Stimulated activated CD8-positive, alpha-beta memory T cell treated with anti-CD3 and anti-CD28 coated beads, Interleukin-4, amount 100 ng/mL, for 1 hour (primary cell): Measurements from ENCODE around the gene GRM4.

ENCODE experiments used
- DNase-seq, 2 donors: peaks; one replicate each; pipeline ENCODE4 v3.0.0-alpha.2; 2020; ENCODE audit warnings: low read depth in 2 of 2, low spot score in 1 of 2

Gene GRM4

DNA sequence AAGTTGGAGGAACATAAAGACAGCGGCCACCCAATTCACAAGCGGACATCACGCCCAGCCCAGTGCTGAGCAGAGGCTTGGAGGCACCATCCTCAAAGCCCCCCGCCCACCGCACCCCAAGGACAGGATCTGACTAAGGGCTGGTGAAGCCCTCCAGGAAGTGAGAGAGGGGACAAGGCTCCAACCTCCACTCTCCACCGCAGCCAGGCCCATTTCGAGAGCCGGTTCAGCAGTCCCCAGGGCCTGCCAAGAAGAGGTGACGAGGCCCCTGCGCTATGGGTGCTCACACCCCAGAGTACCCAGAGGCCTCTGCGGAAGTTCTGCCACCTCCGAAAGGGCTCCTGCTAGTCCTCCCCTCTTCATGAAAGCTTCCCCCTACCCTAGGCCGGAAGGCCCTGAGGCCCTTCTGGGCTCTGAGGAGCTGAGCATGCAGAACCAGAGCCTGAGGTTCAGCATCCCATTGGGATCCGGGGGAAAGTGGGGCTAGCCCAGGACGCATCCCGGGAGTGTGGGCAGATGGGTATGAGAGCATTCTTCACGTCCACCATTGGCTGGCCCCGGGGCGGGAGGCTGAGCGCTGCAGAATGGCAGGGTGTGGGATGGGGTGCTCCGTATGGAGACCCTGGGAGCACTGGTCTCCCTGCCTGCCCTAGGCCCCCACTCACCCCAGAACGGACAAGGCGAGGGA lies 2.5 kb downstream of the GRM4 start:
- DNase-seq: no peak

- DNase-seq: no peak
Measured at GRCh38 chr6:34142061-34142998, 3.6 kb downstream of the GRM4 start.

DNA sequence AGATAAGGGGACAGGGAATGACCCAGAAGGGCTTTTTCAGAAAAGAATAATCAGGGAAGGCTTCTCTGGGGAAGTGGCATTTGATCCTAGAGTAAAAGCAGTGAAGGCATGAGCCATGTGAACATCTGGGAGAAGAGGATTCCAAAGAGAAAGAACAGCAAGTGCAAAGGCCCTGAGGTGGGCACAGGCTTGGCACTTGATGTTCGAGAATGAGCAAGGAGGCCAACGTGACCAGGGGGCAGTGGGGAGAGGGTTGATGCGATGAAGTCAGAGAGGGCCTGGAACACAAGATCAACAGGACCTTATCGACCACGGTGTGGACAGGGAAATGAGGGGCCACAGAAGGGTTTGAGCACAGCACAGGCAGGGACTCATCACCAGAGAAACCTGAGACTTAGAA lies 5.8 kb downstream of the GRM4 start:
- DNase-seq: no peak

DNA sequence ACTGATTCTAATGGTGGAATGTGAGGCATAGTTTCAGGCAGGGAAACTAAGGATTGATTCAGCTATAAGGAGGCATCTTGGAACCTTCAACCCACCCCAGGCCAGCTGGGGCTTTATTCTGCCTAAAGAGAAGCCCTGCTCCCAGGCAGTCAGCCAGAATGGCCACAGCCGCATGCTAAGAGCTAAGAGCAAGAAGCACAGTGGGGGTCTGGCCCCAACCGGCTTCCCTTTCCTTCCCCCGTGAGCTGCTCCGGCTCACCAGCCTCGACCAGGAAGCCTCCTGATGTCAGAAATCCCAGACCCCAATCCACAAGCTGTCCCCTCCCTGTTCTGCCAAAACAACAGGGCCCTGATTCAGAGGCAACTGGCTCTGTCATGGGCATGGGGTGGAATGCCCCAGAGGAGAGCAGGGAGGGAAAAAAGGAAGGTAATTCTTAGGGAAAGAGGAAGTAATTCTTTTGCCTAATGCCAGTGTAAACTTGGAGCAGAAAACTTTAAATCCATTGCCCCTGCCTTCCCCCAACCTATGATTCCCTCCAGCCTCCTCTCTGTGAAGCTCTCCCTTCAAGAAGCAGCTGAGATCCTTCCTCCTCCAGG lies 6.9 kb downstream of the GRM4 start:
- no peak for DNase-seq

GRCh38 chr6:34138191-34138590 lies 7.7 kb downstream of the GRM4 start:
- DNase-seq: no peak

DNA sequence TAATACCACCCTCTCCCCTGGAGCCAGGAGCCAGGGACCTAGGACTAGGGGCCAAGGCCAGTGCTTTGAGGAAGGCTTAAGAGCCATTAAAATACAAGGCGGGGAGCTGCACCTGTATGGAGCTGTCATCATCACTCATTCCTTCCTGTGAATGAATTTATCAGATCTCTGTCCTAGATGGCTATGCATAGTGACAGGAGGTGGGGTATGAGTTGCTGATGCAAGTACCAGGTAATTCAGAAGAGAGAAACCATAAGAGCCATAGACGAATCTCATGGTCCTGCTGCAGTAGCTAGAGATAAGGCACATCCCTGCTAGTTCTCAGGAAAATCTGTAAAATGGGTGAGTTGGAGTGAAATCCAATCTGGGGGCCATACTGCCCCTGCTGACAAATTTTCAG lies 10.3 kb downstream of the GRM4 start:
- DNase-seq: no peak

- no peak for DNase-seq
Measured at GRCh38 chr6:34132486-34133185, 13.3 kb downstream of the GRM4 start.

DNA sequence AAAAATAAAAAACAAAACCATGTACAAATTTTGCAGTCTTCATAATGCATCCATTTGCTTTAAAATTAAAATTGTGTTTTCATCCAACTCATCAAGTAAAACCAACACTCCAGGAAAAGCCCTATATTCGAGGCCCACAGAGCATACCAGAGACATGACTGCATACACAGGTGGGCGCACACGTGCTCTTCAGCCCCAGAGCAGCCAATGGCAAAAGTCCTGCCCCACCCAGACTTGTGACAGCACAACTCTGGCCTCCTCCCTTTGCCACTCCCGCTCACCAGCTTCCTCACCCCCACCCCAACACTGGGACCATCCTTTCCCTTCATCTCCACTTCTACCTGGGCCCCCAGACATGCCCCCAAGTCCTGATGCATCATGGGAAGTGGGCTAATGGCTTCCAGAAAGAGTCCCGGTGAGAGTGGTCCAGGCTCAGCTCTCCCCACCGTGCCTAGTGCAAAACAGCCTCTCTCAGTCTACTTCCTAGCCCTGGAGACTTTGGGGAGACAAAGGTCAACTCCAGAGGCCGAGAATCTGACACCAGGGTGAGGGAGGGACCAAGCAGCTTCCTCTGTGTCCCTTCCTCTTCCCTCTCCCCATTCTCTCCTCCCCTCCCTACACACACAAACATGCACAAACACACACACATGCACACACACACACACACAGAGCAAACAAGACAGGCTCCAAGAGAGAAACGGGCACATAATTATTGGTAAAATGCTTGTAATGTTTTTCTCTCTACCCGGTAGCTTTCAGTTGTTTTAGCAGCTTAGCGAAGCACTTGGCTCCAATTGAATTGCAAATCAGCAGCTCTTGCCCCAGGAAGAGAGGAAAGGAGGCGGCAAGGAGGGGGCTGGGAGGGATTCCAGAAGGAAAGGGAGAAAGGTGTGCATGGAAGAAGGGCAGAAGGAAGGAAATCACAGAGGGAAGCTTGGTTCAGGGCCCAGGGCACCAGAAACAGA lies 14.3 kb downstream of the GRM4 start:
- no peak for DNase-seq

GRCh38 chr6:34130862-34131261 lies 15.0 kb downstream of the GRM4 start:
- no peak for DNase-seq

- no peak for DNase-seq
Measured at GRCh38 chr6:34129753-34130152, 16.1 kb downstream of the GRM4 start.

DNA sequence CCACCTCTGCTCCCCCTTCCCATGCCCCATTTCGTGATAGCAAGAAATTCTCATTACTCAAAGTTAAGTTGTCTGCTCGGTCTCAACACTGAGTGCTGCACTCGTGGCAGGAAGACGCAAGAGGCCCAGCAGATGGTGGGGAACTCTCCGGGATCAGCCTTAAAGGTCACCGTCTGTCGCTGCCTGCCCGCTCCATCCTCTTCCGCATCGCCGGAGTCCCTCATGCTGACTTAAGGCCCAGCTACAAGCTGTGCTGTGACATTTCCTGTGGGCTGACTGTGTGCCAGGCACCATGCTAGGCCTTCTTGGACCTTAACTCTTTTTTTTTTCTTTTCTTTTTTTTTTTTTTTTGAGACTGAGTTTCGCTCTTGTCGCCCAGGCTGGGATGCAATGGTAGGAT lies 17.8 kb downstream of the GRM4 start:
- no peak for DNase-seq

DNA sequence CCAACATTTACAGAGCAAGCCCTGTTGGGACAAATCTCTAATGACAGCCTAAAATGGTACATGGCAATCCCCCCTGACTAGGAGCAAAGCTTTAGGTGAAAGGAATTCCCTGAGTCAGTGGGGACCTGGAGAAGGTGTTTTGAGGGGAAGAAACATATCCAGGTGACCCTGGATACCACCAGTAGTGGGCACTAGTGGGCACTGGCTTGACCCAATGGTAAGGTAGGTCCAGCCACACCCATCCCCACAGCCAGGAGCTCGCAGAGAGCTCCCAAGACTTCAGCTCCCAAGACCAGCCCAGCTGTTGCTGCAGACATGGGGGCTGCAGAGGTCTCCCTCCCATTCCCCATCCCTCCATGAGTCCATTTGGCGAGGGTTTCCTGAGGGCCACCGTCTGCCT lies 19.5 kb downstream of the GRM4 start:
- DNase-seq: no peak

GRCh38 chr6:34125939-34126338 lies 19.9 kb downstream of the GRM4 start:
- DNase-seq: no peak

DNA sequence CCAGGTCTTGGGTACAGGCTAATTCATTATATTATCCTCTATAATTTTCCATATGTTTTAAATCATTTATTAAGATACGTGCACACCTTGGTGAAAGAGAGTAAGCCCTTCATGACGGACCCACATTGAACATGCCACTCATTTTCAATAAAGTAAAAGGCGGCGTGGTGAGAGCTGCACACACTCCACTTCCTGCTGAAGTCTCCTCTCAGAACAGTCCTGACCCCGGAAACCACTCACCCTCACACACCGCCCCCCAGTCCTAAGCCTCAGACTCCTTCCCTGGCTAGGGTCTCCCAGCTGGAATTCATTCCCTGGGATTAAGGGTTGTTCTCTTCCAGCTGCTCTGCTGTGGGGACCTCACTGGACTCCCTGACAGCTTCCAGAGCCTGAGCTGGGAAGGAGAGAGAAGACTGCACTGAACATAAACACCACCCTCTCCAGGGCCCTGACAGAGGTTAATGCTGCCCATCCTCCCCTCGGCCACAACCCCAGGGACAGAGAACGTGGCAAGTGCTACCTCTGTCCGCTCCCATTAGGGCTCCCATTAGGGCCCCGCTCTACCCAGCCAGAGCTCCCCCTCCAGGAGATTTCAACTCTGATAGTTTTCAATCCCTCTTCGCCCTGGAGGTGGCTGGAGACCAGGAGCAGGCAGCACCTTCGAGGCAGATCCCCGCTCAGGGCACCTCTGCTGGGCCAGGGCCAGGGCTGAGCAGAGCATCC lies 24.8 kb downstream of the GRM4 start:
- no peak for DNase-seq

GRCh38 chr6:34115915-34116314 lies 30.0 kb downstream of the GRM4 start:
- no peak for DNase-seq

DNA sequence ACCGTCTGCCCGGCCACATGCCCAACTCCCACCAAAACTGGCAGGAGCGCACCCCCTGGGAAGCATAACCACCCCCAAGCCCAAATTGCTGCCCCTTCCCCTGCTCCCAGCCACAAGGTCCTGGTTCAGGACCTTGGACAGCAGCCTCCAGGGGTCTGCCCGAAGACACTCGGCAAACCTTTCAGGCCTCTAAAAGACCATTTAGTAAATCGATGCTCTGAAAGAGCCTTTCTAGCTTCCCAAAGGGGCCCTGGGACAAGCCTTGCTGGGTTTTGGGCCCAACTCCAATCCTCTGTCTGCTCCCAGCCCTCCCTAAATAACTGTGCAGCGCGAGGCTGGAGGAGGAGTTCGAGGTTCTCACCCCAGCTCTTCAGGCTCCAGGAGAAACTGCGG lies 30.5 kb downstream of the GRM4 start:
- no peak for DNase-seq

DNA sequence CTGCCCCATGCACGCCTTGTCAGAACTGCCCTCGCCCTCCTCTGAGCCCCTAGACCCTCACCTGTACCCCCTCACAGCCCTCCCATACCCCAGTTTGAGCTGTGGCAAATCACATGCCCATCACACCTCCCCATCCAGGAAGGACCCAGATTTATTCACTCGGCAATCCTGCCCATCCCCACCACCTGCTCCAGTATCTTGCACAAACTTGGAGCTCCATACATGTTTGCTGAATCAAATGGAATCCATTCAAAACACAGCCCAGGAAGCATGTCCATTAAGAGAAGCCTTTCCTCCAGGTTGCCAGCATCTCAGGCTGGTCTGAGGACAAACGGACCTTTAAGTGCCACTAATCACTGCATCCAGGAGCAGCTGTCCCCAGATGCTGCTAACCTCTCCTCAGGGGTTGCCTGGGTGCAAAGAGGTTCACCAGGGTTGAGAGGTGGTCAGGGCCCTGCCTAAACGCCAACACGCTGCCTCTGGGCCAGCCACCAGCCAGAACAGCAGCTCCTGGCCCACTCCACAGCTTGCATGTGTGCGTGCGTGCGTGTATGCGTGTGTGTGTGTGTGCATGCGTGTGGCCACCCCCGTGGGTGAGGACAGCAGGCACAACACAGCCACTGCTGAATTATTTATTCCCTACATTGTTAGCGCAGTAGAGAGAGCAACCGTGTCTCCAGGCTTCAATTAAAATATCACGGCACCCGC lies 31.0 kb downstream of the GRM4 start:
- no peak for DNase-seq

- no peak for DNase-seq
Measured at GRCh38 chr6:34113532-34113931, 32.4 kb downstream of the GRM4 start.

- no peak for DNase-seq
Measured at GRCh38 chr6:34112126-34112525, 33.8 kb downstream of the GRM4 start.
